Lung (tissue), 12 donors: ENCODE results near the gene MRPL50. TPM values are rescaled to one million over a fixed set of nuclear protein-coding genes. Genes with fewer than 3 reads are reported as not detected.
"Not testable (repeated sequence)": the region's sequence is repeated elsewhere in the genome, so short reads cannot be mapped to it uniquely, and the experiment has no call there.

Source experiments
- ATAC-seq: fragments of 200-7000 bp; cut with Tn5 transposase; one replicate; pipeline ENCODE4 v1.9.1; 2020; ENCODE audit warnings: moderate number of reproducible peaks; ENCODE audit not compliant: insufficient read depth, low FRiP score
- DNase-seq, 3 donors: peaks; one replicate each; pipeline ENCODE4 v3.0.0-alpha.2; 2013 to 2017
- H3K27ac ChIP-seq, 2 donors: one replicate each; pipeline ENCODE4 v1.5.1; 2013; ENCODE audit warnings: mild to moderate bottlenecking in 2 of 2, moderate library complexity in 2 of 2, control low read depth in 1 of 2, inconsistent platforms in 1 of 2, low read depth in 1 of 2, low read length in 1 of 2
- H3K27me3 ChIP-seq, 3 donors: one replicate each; pipeline ENCODE4 v1.5.1; 2013; ENCODE audit warnings: low read length in 2 of 3; ENCODE audit not compliant: control insufficient read depth in 3 of 3, insufficient read depth in 3 of 3
- H3K36me3 ChIP-seq, 4 donors: one replicate each; pipeline ENCODE4 v1.5.1; 2013; ENCODE audit warnings: low read length in 4 of 4, mild to moderate bottlenecking in 1 of 4, moderate library complexity in 1 of 4; ENCODE audit not compliant: control insufficient read depth in 4 of 4, insufficient read depth in 4 of 4
- H3K4me1 ChIP-seq, 5 donors: one replicate each; pipeline ENCODE4 v1.5.1; 2013; ENCODE audit warnings: low read length in 5 of 5, mild to moderate bottlenecking in 2 of 5, moderate library complexity in 1 of 5; ENCODE audit not compliant: control insufficient read depth in 5 of 5, insufficient read depth in 5 of 5
- H3K4me3 ChIP-seq: one replicate; pipeline ENCODE4 v1.5.1; 2013; ENCODE audit warnings: mild to moderate bottlenecking, control low read depth, moderate library complexity
- H3K9ac ChIP-seq, 2 donors: one replicate each; pipeline ENCODE4 v1.5.1; 2013; ENCODE audit warnings: low read length in 2 of 2, control low read depth in 1 of 2; ENCODE audit not compliant: insufficient read depth in 1 of 2
- H3K9me3 ChIP-seq, 4 donors: one replicate each; pipeline ENCODE4 v1.5.1; 2013; ENCODE audit warnings: low read length in 3 of 4, mild to moderate bottlenecking in 1 of 4, moderate library complexity in 1 of 4; ENCODE audit not compliant: control insufficient read depth in 4 of 4, insufficient read depth in 3 of 4
- CTCF ChIP-seq: IDR thresholded peaks from 2 replicates; pipeline ENCODE4 v1.5.1; 2012; ENCODE audit warnings: mild to moderate bottlenecking; ENCODE audit errors: control extremely low read depth, extremely low read depth
- WGBS, 2 donors: extraction: QIAGEN DNeasy Blood & Tissue Kit; methylation state at CpG; one replicate each; pipeline ENCODE4 v1.1.7; 2013; 5-methylcytosine and 5-hydroxymethylcytosine counted together
- polyA plus RNA-seq, 2 donors: library from polyadenylated mRNA; stranded (reverse); fragments of 200-250 nt; gene quantifications; one replicate each; pipeline ENCODE4 v1.2.1, GENCODE V29; 2013
- total RNA-seq, 2 donors: library from RNA; depleted of rRNA in 1 of 2; stranded (reverse); fragments of >200 nt in 1 of 2; gene quantifications; one replicate each; pipeline ENCODE4 v1.2.1, GENCODE V29; 2014 to 2021
- donor health status: control.
- donor health status: control.
- donor health status: Bipolar disorder and iron deficiency.
- donor health status: healthy.
- donor health status: DM: yes; HTN: yes; CAD: no.

The MRPL50 gene
- total and polyA plus RNA-seq, 4 donors: 7.9 to 23.0 (median 8.8) TPM

- DNase-seq (peak in 2 of 3 donors; percentile 36 to 58), ATAC-seq (peak; percentile 75)
- WGBS, 2 donors: 55 to 60% methylated on average over 6 of the region's 6 CpGs
Observed at GRCh38 chr9:101387871-101388506, 10.4 kb downstream of the MRPL50 start.

GRCh38 chr9:101384873-101385536 is 13.4 kb downstream of the MRPL50 start, which contains the start of gene BAAT:
BAAT (minus strand) TSS chr9:101385006; CDS start chr9:101371404, 13,602 bp downstream.
- not testable (repeated sequence) for H3K36me3 ChIP-seq, H3K4me3 ChIP-seq, ATAC-seq, H3K27ac ChIP-seq, H3K9me3 ChIP-seq, DNase-seq, H3K4me1 ChIP-seq, H3K27me3 ChIP-seq, H3K9ac ChIP-seq
- 96% methylated on average over 11 of the region's 11 CpGs for whole genome bisulfite sequencing, 2 donors

More at GRCh38 chr9:101387871-101388506, 10.4 kb downstream of the MRPL50 start:
- H3K9ac ChIP-seq: no peak overlapping the region
- H3K36me3 ChIP-seq: peaks cover 0 to 15% (median 2%) of the 10 kb centered on the region in 4 donors
- H3K4me3 ChIP-seq: no peak overlapping the region
- TF ChIP-seq CTCF: no peak
- peaks cover 0 to 2% (median 0%) of the 10 kb centered on the region in 4 donors for H3K9me3 ChIP-seq
- no peaks in the 10 kb centered on the region for H3K27me3 ChIP-seq
- H3K4me1 ChIP-seq: peaks cover 0 to 4% (median 0%) of the 10 kb centered on the region in 5 donors
- H3K27ac ChIP-seq: no peak overlapping the region

GRCh38 chr9:101383361-101383760 is 15.1 kb downstream of the MRPL50 start:
- Histone ChIP-seq H3K36me3 (peaks cover 0 to 6% (median 0%) of the 10 kb centered on the region in 4 donors), H3K27me3 (no peaks in the 10 kb centered on the region), H3K9me3 (peaks cover 0 to 2% (median 0%) of the 10 kb centered on the region in 4 donors), H3K9ac (no peak overlapping the region), H3K4me1 (no peaks in the 10 kb centered on the region), H3K27ac (no peak overlapping the region), H3K4me3 (no peak overlapping the region)
- ATAC-seq: no peak
- no peak for DNase-seq
- no peak for TF ChIP-seq CTCF
- WGBS, 2 donors: 74 to 78% methylated on average over 2 of the region's 2 CpGs

GRCh38 chr9:101381833-101382342 is 16.5 kb downstream of the MRPL50 start:
- H3K9ac ChIP-seq: no peak overlapping the region

More at GRCh38 chr9:101381833-101382342, 16.5 kb downstream of the MRPL50 start:
- Histone ChIP-seq H3K4me3 (no peak overlapping the region), H3K27ac (no peak overlapping the region), H3K36me3 (no peaks in the 10 kb centered on the region), H3K27me3 (no peaks in the 10 kb centered on the region), H3K4me1 (no peaks in the 10 kb centered on the region), H3K9me3 (peaks cover 0 to 2% (median 0%) of the 10 kb centered on the region in 4 donors)
- 90 to 92% methylated on average over 2 of the region's 2 CpGs for WGBS, 2 donors
- TF ChIP-seq CTCF: no peak
- ATAC-seq: no peak
- DNase-seq: no peak
